NCI-H1048 (cell line): ENCODE data around the gene SPIN2A.
"Not testable (repeated sequence)": the region's sequence is repeated elsewhere in the genome, so short reads cannot be mapped to it uniquely, and the experiment has no call there.

Experiments used
- DNase-seq: peaks from one replicate; lab custom pipeline; 2025; lab: John Stamatoyannopoulos, UW

Gene SPIN2A

GRCh38 chrX:57137073-57137472 is at the start of gene SPIN2A:
Gene SPIN2A (minus strand): TSS chrX:57137397. CDS start chrX:57136597, 800 bp downstream.
- DNase-seq = not testable (repeated sequence)

- DNase-seq = no peak
Observed at GRCh38 chrX:57178605-57179004, 41.4 kb upstream of the SPIN2A start.

- DNase-seq = no peak
Observed at GRCh38 chrX:57177070-57177469, 39.9 kb upstream of the SPIN2A start.

GRCh38 chrX:57172544-57172943 is 35.3 kb upstream of the SPIN2A start:
- no peak for DNase-seq

GRCh38 chrX:57156397-57157049 is 19.3 kb upstream of the SPIN2A start:
- DNase-seq = no peak

GRCh38 chrX:57155171-57155570 is 18.0 kb upstream of the SPIN2A start:
- DNase-seq = no peak

GRCh38 chrX:57152222-57152621 is 15.0 kb upstream of the SPIN2A start:
- DNase-seq = not testable (repeated sequence)

GRCh38 chrX:57138674-57139073 is 1.5 kb upstream of the SPIN2A start:
- no peak for DNase-seq

- DNase-seq = no peak
Observed at GRCh38 chrX:57137501-57137900, 304 bp upstream of the SPIN2A start.

- not testable (repeated sequence) for DNase-seq
Observed at GRCh38 chrX:57136589-57136988, 608 bp downstream of the SPIN2A start.

GRCh38 chrX:57135287-57135686 is 1.9 kb downstream of the SPIN2A start:
- DNase-seq = no peak

- DNase-seq = no peak
Observed at GRCh38 chrX:57134702-57135101, 2.5 kb downstream of the SPIN2A start.

GRCh38 chrX:57133706-57134105 is 3.5 kb downstream of the SPIN2A start:
- no peak for DNase-seq

GRCh38 chrX:57133284-57133683 is 3.9 kb downstream of the SPIN2A start:
- DNase-seq = not testable (repeated sequence)

GRCh38 chrX:57132046-57132445 is 5.2 kb downstream of the SPIN2A start:
- DNase-seq = no peak

GRCh38 chrX:57121816-57122215 is 15.4 kb downstream of the SPIN2A start:
- DNase-seq = no peak

- DNase-seq = peak; percentile 56
Observed at GRCh38 chrX:57121162-57121755, 15.9 kb downstream of the SPIN2A start, which contains the start of gene SPIN2B. Gene SPIN2B (minus strand): TSS chrX:57121548.

- DNase-seq = not testable (repeated sequence)
Observed at GRCh38 chrX:57120619-57121161, 16.5 kb downstream of the SPIN2A start.

GRCh38 chrX:57119416-57119815 is 17.8 kb downstream of the SPIN2A start:
- no peak for DNase-seq

- DNase-seq = not testable (repeated sequence)
Observed at GRCh38 chrX:57117566-57117965, 19.6 kb downstream of the SPIN2A start.

- DNase-seq = no peak
Observed at GRCh38 chrX:57104921-57105398, 32.2 kb downstream of the SPIN2A start.

GRCh38 chrX:57104406-57104805 is 32.8 kb downstream of the SPIN2A start:
- DNase-seq = no peak

- DNase-seq = no peak
Observed at GRCh38 chrX:57103489-57103888, 33.7 kb downstream of the SPIN2A start.
